Dermis microvascular lymphatic vessel endothelial cell (primary cell): ENCODE data around the gene TRIM21. TPM values are rescaled to one million over a fixed set of nuclear protein-coding genes. Genes with fewer than 3 reads are reported as not detected.

Experiments used
- total RNA-seq: library from RNA; depleted of rRNA; stranded (reverse); fragments of >200 nt; gene quantifications from 2 replicates; pipeline ENCODE4 v1.2.1, GENCODE V29; 2014

TRIM21 gene
- total RNA-seq, 1 donor from 2014 or later: 29.1 TPM

Other genes starting within 250 kb of the TRIM21 start
- gene OR52B4, start 25.3 kb downstream of the TRIM21 start, total RNA-seq: not detected in 2 replicates
- not detected in 2 replicates for gene OR52K2, start 55.6 kb upstream of the TRIM21 start, total RNA-seq
- not detected in 2 replicates for gene OR52K1, start 88.9 kb upstream of the TRIM21 start, total RNA-seq
- gene OR52M1, start 151.5 kb upstream of the TRIM21 start, total RNA-seq: not detected in 2 replicates
- not detected in 2 replicates for gene OR52I2, start 188.0 kb upstream of the TRIM21 start, total RNA-seq
- gene OR52I1, start 200.3 kb upstream of the TRIM21 start, total RNA-seq: not detected in 2 replicates
- gene TRIM68, start 214.5 kb upstream of the TRIM21 start, total RNA-seq: 7.4 and 10.1 TPM in 2 replicates
- not detected in 2 replicates for gene OR51D1, start 243.8 kb upstream of the TRIM21 start, total RNA-seq